ENCODE data around the gene RPL18. TPM values are rescaled to one million over a fixed set of nuclear protein-coding genes. Genes with fewer than 3 reads are reported as not detected.

Gene RPL18
- total and polyA plus RNA-seq, 9 of the 15 experiments (the other 6 are each of a cell fraction or from before 2014, with no cell fraction given) = 312 to 2,635 (median 1,653) TPM

DNA sequence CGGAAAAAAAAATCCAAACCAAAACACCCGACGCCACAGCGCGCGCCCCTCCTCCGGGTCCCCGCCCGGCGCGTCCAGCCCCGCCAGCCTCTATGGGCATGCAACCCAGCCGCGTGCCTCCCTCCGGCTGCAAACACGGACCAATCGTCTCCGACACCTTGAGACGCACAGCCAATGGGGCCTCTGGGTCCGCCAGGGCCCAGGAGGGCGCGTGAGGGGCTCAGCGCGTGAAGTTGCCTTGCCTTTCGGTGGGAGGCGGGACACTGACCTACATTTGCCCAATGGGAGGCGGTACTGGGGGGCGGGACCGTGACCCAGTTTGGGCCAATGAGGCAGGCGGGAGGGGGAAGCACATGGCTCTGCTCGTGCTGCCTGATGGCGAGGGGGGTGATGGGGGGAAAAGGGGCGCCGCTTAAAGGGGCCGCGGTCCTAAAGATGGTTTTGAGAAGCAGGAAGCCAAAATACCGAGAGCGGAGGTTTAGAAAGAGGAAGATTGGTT lies 18.5 kb upstream of the RPL18 start (continued):
- TF ChIP-seq ZBTB40 (IDR thresholded peaks at IDR 0.05) (peak; percentile 27; the same call in 1 of the 2 replicates), ZBTB40 (CRISPR knock-in tag; IDR thresholded peaks at IDR 0.05) (peak; percentile 61; the same call in 1 of the 2 replicates), SMARCA4 (IDR thresholded peaks at IDR 0.05) (no peak), MTA1 (IDR thresholded peaks at IDR 0.05; ENCODE audit: borderline replicate concordance) (no peak), FOS (IDR thresholded peaks at IDR 0.05; ENCODE audit: extremely low read depth, insufficient read length) (peak; percentile 88), FOXP1 (CRISPR knock-in tag; IDR thresholded peaks at IDR 0.05) (peak; percentile 99; the same call in 1 of the 2 replicates), ATF1 (CRISPR knock-in tag; IDR thresholded peaks at IDR 0.05) (no peak), ATF1 (tag; IDR thresholded peaks at IDR 0.05) (peak; percentile 89), ATF7 (IDR thresholded peaks at IDR 0.05) (peak; percentile 78), KHSRP (IDR thresholded peaks at IDR 0.05) (no peak), FOXA3 (CRISPR knock-in tag; conservative IDR thresholded peaks at IDR 0.05 in 1 of 2, IDR thresholded peaks at IDR 0.05 in 1 of 2) (peak in 1 of 2 experiments; percentile 95; a peak in 1 of 4 replicates), NFYB (IDR thresholded peaks at IDR 0.05; ENCODE audit: extremely low read depth, insufficient read length) (peak; percentile 87), ZNF224 (CRISPR knock-in tag; IDR thresholded peaks at IDR 0.05) (peak; percentile 95; the same call in 1 of the 2 replicates), TOE1 (IDR thresholded peaks at IDR 0.05; ENCODE audit: borderline replicate concordance) (peak; percentile 92), TOE1 (CRISPR knock-in tag; IDR thresholded peaks at IDR 0.05; ENCODE audit: borderline replicate concordance, low read depth) (no peak), TEAD4 (IDR thresholded peaks at IDR 0.05; ENCODE audit: low read length) (no peak), TEAD4 (CRISPR knock-in tag; IDR thresholded peaks at IDR 0.05; ENCODE audit: borderline replicate concordance) (peak; percentile 98)
- TF ChIP-seq, protein P1, sequence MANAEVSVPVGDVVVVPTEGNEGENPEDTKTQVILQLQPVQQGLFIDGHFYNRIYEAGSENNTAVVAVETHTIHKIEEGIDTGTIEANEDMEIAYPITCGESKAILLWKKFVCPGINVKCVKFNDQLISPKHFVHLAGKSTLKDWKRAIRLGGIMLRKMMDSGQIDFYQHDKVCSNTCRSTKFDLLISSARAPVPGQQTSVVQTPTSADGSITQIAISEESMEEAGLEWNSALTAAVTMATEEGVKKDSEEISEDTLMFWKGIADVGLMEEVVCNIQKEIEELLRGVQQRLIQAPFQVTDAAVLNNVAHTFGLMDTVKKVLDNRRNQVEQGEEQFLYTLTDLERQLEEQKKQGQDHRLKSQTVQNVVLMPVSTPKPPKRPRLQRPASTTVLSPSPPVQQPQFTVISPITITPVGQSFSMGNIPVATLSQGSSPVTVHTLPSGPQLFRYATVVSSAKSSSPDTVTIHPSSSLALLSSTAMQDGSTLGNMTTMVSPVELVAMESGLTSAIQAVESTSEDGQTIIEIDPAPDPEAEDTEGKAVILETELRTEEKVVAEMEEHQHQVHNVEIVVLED (CRISPR knock-in tag; IDR thresholded peaks at IDR 0.05) = peak; percentile 71

Data from K562 (cell line).